HG03520 (cell line): ENCODE measurements around the gene SCGB1C2.

ENCODE experiments used
- ATAC-seq: cut with Tn5 transposase; IDR thresholded peaks from one replicate; pipeline ENCODE4 v1.9.1; 2021; ENCODE audit warnings: mild to moderate bottlenecking, moderate library complexity; ENCODE audit not compliant: unreplicated experiment

The SCGB1C2 gene

GRCh38 chr17:170130-170670 lies 32.8 kb downstream of the SCGB1C2 start:
- ATAC-seq, result no peak

DNA sequence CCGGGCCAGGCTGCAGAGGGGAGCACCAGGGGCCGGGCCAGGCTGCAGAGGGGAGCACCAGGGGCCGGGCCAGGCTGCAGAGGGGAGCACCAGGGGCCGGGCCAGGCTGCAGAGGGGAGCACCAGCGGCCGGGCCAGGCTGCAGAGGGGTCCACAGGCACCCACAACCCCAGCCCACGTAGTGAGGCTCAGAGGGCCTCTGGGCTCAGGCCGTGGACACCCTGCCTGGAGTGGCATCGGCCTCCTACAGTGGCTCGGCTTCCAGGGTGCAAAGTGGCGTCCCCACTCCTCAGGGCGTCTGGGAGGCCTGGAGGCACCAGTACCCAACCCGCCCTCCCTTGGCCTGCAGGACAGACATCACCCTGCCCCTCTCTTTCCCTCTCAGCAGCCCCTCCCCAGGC lies 34.5 kb downstream of the SCGB1C2 start:
- ATAC-seq, result no peak

- no peak for ATAC-seq
Observed at GRCh38 chr17:172401-172800, 35.0 kb downstream of the SCGB1C2 start.

GRCh38 chr17:173166-173911 lies 36.0 kb downstream of the SCGB1C2 start:
- ATAC-seq, result no peak

GRCh38 chr17:177155-177554 lies 39.8 kb downstream of the SCGB1C2 start:
- no peak for ATAC-seq

- ATAC-seq, result no peak
Observed at GRCh38 chr17:177762-178161, 40.4 kb downstream of the SCGB1C2 start.

GRCh38 chr17:178292-179065 lies 41.1 kb downstream of the SCGB1C2 start:
- ATAC-seq, result no peak

DNA sequence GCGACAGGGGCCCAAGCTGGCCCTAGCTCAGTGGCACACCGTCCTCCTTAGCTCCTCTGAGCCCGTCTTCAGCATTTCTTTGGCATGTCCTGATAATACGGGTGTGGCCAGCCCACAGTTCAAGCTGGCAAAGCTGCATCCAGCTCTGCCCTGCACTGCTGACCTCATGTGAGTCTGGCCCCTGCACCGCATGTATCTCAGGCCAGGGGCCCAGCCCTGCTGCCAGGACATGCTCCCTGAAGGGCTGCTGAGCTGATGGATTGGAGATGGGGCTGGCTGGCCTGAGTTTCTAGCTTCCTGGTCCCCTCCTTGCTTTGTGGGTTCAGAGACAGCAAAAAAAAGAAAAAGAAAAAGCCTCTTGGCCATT lies 41.7 kb downstream of the SCGB1C2 start:
- no peak for ATAC-seq

DNA sequence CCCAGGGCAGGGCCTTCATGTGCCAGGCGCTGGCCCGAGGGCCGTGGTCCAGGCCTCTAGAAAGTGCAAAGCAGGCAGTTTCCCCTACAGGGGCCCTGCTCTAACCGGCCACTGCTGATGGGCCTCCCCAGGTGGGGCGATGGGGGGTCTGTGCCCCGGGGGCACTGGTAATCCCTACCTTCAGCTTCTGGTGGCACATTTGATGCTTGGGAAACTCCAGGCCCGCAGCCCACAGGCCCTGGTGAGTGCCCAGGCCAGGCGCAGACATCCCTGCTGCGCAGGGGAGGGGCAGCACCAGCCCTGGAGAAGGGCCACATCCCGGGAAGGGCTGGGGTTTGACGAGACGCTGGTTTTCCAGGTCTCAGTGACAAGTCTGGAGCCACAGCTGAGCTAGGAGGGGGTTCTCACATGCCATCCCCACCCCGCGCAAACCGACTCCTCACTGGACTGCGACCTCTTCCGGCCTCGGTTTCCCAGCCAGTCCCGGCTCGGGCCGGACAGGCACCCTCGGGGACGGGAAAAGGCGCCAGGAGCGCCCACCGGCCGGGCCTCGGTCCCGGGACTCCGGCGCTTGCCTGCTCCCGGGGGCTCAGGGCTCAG lies 42.5 kb downstream of the SCGB1C2 start:
- no peak for ATAC-seq

DNA sequence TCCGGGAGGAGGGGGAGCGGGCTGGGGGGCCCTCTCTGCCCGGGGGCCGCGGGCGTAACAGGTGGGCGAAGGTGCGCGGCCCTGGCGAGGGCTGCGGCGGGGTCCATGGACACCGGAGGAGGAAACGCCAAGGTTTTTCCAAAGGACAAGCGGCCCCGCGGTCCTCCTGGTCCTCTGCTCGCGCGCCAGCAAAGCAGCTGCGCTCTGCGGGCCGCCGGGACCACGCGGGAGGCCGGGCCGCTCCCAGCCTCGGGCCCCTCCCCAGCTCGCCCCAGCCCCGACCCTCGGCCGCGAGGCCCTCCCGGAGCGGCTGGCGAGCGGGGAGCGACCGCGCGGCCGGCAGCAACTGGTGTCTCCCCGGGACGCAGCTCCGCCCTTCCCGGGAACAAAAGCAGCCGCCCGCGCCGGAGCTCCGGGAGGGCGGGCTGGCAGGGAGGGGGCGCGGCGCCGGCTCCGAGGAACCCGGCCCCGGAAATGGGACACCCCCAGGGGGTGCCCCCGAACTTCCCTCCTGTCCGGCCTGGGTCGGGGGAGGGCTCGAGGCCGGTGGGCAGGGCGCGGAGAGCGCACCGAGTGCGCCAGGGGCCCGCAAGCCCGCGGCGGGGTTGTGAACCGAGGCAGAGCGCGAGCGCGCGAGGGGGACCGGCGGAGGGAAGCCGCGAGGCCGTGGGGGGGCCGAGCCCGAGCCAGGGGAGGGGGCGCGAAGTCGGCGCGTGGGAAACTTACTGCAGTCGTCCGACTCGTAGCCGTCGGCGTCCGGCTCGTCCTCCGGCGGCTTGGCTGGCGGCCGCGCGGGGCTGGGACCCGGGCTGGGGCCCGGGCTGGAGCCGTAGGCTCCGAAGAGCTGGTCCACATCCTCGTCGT lies 43.2 kb downstream of the SCGB1C2 start:
- ATAC-seq, result no peak

DNA sequence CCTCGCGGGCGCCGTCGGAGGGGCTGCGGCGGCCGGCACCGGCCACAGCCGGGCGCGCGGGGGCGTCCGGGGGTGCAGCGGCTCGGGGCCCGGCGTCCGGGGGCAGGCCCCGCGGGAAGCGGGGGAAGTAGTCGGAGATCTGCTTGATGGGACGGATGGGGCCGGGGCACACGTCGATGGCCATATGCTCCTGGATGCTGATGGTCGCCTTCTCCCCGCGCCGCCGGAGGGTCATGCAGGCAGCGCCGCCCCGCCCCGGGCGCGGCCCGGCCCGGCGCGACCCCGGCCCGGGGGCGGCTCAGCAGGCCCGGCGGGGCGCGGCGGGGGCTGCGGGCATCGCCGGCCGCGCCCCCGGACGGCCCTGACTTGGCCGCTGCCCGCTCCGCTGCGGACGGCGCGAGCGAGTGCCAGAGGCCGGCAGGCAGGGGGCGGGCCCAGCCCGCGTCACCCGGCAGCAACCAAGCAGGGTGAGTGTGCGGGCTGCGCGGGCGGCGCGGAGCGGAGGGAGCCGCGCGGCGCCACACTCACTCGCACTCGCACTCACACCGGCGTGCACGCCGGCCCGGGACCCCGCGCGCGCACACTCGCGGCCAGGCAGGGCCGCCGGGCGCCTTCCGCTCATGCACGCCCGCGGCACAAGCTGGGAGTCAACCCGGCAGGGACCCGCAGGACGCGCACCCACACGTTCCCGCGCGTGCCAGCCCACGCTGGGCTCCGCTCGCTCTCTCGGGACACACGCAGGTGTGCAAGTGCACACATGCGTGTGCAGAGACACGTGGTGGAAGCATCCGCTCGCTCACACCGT lies 44.1 kb downstream of the SCGB1C2 start, which contains the start of gene DOC2B:
DOC2B (minus strand) TSS at position 406 of the 805 bp plus-strand sequence; CDS start at position 235, 171 bp downstream.
- no peak for ATAC-seq

GRCh38 chr17:182050-182751 lies 44.8 kb downstream of the SCGB1C2 start:
- no peak for ATAC-seq

- no peak for ATAC-seq
Observed at GRCh38 chr17:183021-183420, 45.7 kb downstream of the SCGB1C2 start.

DNA sequence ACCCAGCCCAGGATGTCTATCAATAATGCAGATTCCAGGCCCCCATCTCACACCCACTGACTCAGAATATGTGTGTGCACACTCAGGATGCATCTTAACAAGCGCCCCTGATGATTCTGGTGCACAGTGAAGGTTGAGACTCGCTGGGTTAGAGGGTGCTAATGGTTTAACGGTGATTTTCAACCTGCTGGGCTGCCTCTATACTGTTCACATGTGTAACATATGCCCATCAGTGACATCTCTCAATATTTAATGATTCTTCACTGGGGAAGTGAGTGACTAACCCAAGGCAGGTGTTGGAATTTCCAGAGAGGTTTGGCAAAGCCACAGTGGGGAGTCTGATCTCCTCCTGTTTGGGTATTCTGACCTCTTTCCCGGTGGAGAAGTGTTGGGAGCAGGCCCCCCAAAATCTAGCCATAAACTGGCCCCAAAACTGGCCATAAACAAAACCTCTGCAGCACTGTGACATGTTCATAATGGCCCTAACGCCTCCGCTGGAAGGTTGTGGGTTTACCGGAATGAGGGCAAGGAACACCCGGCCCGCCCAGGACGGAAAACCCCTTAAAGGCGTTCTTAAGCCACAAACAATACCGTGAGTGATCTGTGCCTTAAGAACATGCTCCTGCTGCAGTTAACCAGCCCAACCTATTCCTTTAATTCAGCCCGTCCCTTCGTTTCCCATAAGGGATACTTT lies 48.2 kb downstream of the SCGB1C2 start:
- ATAC-seq, result no peak

DNA sequence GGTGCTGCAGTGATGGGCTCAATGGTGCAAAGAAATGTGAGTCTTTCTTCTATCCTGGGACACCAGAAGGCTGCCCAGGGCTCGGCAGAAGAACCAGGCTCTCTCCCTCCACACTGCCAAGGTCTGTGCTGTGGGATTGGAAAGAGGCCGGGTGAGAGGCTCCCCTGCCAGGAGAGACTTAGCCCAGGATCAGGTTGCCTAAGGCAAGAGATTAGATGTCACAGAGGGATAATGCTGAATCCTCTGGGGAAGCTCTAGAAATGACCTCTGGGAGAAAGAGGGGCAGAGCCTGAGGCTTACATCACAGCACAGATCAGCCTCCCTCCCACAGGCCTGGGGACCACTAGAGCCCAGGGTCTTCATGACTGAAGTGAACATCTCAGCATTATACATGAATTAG lies 49.8 kb downstream of the SCGB1C2 start:
- no peak for ATAC-seq
